H7 (cell line): ENCODE results near the gene AKAP13. TPM values are rescaled to one million over a fixed set of nuclear protein-coding genes. Genes with fewer than 3 reads are reported as not detected.
A peak's percentile ranks its signal among the peaks of the same experiment; 100 is the strongest.

ENCODE experiments used
- DNase-seq: peaks from one replicate; pipeline ENCODE4 v3.0.0; 2012
- H3K27me3 ChIP-seq: 2 replicates; pipeline ENCODE4 v1.6.0; 2011; ENCODE audit warnings: mild to moderate bottlenecking, low read length; ENCODE audit not compliant: control insufficient read depth, insufficient read depth
- H3K36me3 ChIP-seq: replicated peaks from 2 replicates; pipeline ENCODE4 v1.5.1; 2011; ENCODE audit warnings: low read length; ENCODE audit not compliant: control insufficient read depth, insufficient read depth
- H3K4me3 ChIP-seq: 2 replicates; pipeline ENCODE4 v1.5.1; 2011; ENCODE audit warnings: low read depth, mild to moderate bottlenecking, control low read depth, low read length, moderate library complexity; ENCODE audit not compliant: insufficient read depth
- total RNA-seq: library from RNA; depleted of rRNA; stranded (reverse); fragments of >200 nt; shearing (Covaris generic); gene quantifications from 2 replicates; pipeline ENCODE4 v1.2.3, GENCODE V29; 2014

The AKAP13 gene
- total RNA-seq, 1 experiment from 2014 or later = 26.2 TPM

DNA sequence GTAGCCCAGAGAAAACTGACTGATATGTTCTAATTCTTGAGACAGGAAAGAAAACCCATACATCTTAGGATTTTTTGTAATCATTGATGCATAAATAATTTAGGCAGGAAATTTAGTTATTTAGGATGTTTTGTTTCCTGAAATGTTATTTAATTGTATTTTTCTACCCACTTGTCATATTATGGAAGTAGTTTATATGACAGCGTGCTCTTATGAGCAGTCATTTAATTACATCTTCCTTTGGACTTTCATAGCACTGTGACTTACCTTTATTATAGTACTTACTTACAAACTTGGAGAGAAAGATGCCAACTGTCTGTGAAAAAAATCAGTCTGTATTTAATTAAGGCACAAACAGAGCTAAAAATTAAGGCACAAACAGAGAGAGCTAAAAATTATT, 65.0 kb downstream of the AKAP13 start:
- Histone ChIP-seq H3K4me3 (no peak overlapping the region), H3K36me3 (no peaks in the 10 kb centered on the region), H3K27me3 (no peaks in the 10 kb centered on the region)
- no peak for DNase-seq

DNA sequence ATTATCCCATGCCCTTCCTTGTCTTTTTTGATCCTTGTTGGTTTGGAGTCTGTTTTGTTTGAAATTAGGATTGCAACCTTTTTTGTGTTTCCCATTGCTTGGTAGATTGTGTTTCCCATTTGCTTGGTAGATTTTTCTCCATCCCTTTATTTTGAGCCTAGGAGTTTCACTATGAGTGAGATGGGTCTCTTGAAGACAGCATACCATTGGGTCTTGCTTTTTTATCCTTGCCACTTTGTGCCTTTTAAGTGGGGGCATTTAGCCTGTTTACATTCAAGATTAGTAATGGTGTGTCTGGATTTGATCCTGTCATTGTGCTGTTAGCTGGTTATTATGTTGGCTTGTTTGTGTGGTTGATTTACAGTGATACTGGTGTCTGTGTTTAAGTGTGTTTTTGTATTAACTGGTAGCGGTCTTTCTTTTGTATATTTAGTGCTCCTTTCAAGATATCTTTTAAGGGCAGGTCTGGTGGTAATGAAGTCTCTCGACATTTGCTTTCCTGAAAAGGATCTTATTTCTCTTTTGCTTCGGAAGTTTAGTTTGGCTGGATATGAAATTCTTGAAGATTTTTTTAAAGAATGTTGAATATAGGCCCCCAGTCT, 70.8 kb downstream of the AKAP13 start:
- Histone ChIP-seq H3K4me3 (no peak overlapping the region), H3K36me3 (no peaks in the 10 kb centered on the region), H3K27me3 (no peaks in the 10 kb centered on the region)
- no peak for DNase-seq

DNA sequence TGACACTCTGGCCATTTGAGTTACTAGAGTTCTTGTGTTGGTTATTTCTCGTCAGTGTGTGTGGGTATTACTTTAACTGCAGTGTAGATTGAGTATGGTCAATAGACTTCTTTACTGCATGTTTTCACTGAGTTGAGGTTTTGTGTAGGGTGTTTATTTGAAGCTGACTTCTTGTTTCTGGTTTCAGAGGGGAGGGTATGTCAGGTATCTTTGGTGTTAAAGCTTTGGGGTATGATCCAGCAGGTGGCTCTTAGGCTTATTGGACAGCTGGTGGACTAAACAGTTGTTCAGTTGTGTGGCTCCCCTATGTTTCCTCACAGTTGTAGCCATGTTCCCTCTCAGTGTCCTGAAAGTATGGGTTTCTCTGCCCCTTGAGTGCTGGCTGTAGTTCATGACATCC, 72.0 kb downstream of the AKAP13 start:
- no peak for DNase-seq
- Histone ChIP-seq H3K27me3 (no peaks in the 10 kb centered on the region), H3K4me3 (no peak overlapping the region), H3K36me3 (no peaks in the 10 kb centered on the region)

DNA sequence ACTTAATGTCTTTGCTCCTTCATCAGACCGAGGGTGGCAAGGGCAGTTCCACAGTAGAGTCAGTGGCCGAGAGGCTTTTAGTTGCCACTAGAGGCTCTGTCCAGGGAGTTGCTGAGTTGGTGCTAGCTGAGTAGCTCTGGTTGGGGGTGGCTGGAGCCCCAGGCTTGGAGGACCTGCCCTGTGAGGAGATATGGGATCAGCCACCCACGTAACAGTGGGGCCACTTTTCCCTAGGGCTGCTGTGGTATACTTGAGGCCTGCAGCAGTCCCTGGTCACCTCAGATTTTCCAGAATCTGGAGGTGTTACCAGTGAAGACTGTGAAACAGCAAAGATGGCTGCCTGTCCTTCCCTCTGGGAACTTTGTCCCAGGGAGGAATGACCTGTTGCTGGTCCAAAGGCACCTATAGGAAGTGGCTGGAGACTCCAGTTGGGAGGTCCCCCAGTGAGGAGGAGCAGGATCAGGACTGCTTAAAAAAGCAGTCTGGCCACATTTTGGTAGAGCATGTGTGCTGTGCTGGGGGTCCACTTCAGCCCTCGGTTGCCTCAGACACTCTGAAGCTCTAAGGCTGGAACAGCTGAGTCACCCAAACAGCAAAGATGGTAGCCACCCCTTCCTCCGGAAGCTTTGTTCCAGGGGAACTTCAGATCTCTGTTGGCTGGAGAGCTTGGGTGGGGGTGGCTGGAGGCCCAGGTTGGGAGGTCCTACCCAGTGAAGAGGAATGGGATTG, 72.9 kb downstream of the AKAP13 start:
- H3K27me3 ChIP-seq = no peaks in the 10 kb centered on the region
- no peak overlapping the region for H3K4me3 ChIP-seq
- H3K36me3 ChIP-seq = no peaks in the 10 kb centered on the region
- DNase-seq = no peak

DNA sequence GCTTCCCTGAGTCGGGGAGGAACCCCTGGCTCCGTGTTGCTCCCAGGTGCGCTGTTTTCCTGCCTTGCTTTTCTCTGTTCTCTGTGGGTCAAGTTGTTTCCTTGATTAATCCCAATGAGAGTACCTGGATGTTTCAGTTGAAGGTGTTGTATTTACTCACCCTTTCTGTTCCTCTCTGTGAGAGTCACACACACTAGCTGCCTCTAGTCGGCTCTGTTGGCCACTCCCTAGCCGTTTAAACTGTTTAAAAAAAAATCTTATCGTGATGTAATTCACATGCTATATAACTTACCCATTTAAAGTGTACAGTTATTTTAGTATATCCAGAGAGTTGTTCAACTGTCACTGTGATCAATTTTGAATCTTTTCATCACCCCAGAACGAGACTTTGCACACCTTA, 74.0 kb downstream of the AKAP13 start:
- no peak overlapping the region for H3K4me3 ChIP-seq
- no peaks in the 10 kb centered on the region for H3K36me3 ChIP-seq
- H3K27me3 ChIP-seq = no peaks in the 10 kb centered on the region
- DNase-seq = no peak

DNA sequence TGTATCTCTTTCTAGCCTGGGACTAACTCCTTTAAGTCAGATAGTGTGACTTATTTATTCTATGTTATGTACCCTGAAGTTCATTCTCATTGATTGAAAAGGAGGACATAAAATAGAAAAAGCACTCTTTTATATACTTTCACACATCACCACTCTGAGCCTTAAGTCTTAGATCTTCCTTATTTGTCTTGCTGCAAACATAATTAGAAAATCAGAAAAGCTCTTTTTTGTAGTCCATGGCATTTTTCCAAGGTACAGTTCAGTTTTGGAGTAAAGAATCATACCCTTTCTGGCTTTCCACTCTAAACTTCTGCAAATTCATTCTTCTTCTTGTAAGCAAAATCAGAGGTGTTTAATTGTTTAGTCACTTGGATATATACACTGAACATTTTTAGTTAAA, 75.5 kb downstream of the AKAP13 start:
- no peak for DNase-seq
- Histone ChIP-seq H3K4me3 (no peak overlapping the region), H3K36me3 (no peaks in the 10 kb centered on the region), H3K27me3 (no peaks in the 10 kb centered on the region)

DNA sequence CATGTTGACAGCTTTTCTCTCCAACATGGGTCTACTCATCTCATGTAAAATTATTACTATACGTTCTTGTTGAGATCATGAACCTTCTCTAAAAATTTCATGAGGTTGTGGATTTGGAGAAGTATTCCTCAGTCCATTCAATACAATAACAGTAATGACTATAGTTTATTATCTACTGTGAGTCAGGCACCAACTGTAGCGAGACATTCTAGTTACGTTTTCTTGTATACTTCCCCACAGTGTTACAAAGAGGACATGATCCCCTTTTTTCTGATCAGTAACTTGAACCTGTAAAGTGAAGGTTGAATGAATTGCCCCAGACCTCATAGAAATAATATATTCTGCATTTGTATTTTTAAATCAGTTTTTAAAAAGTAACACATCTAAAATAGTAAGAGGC, 76.4 kb downstream of the AKAP13 start:
- H3K27me3 ChIP-seq = no peaks in the 10 kb centered on the region
- H3K4me3 ChIP-seq = no peak overlapping the region
- no peak for DNase-seq
- H3K36me3 ChIP-seq = no peaks in the 10 kb centered on the region

DNA sequence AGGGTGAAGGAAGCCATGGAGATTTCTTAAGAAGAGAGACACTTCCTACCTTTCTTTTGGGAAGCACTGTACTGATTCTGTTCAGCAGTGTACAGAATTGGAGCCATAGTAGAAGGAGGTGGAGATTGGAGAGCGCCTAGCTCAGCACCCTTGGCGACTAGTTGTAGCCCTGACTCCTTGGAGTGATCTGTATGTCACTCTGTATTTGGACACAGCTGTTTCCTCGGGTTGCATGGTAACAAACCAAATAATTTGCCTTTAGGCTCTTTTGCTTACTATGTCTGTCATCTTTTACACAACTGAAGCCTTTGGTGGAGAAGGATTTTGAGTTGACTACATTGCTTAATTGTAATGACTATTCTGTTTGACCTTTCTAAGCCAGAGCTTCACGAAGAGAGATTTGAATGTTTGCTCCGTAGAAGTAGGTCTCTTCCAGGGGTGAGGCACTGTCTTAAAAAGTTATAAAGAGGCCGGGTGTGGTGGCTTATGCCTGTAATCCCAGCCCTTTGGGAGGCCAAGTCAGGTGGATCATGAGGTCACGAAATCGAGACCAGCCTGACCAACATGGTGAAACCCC, 77.1 kb downstream of the AKAP13 start:
- Histone ChIP-seq H3K4me3 (no peak overlapping the region), H3K27me3 (no peaks in the 10 kb centered on the region), H3K36me3 (no peaks in the 10 kb centered on the region)
- DNase-seq = no peak

DNA sequence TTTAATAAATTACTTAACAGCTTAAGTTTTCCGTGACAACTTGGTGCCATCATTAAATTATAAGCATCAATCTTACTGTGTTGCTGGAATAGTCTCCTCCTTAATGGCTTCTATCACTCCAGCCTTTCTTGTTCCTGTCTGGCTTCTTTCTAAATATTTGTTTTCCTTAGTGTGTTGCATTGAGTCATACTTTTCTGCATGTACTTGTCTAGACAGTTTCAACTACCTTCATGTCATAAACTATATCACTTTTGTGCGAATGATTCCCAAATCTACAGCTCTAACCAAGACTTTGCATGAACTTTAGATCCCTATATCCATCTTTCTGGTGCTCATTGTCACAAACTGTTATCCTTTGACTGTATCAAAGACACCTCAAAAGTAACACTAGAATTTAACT, 78.4 kb downstream of the AKAP13 start:
- Histone ChIP-seq H3K4me3 (no peak overlapping the region), H3K36me3 (no peaks in the 10 kb centered on the region), H3K27me3 (no peaks in the 10 kb centered on the region)
- DNase-seq = no peak

DNA sequence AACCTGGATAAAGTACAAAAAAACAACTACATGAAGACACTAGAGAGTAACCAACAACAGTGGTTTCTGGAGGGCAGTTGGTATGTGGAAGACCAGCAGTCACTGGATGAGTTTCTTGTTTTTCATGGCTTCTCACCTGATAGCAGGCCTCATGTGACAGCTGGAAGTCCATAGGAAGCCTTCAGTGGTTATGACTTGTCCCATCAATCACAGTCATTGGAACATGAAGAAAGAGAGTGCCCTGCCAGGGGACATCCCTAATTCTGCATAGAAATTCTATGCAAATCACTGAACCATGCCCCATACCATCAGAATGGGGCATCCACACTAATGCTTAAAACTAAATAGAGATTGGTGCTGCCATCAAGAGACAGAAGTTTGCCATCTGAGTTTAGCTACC, 81.6 kb downstream of the AKAP13 start:
- Histone ChIP-seq H3K27me3 (no peaks in the 10 kb centered on the region), H3K4me3 (no peak overlapping the region), H3K36me3 (no peaks in the 10 kb centered on the region)
- no peak for DNase-seq

DNA sequence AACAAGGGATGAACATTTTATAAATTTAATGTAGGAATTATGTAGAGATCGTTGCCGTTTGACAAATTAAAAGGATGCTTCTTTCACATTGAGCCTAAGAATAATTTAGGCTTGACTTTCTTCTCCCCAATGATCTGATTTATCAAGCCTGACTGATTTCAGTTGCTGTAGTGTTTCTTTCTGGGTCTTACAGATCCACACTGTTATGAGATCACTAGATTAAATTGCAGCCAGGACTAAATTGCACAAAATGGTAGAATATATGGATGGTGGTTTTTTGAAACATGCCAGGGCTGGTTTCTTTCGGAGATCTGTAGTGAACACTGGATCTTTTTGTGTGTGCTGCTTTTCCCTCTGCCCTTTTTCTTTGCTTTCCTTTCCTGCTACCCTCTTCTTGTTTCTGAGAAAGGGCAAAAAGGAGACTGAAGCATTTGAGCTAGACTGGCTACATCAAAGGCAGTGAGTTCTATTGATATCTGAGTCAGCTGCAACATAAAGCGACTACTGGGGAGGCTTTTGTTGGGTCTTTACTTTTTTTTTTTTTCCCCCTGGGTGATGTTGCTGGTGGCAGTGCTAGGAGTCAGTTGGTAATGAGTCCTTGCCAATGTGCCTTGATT, 83.0 kb downstream of the AKAP13 start:
- peak; percentile 42 for DNase-seq
- Histone ChIP-seq H3K4me3 (no peak overlapping the region), H3K36me3 (no peaks in the 10 kb centered on the region), H3K27me3 (no peaks in the 10 kb centered on the region)

DNA sequence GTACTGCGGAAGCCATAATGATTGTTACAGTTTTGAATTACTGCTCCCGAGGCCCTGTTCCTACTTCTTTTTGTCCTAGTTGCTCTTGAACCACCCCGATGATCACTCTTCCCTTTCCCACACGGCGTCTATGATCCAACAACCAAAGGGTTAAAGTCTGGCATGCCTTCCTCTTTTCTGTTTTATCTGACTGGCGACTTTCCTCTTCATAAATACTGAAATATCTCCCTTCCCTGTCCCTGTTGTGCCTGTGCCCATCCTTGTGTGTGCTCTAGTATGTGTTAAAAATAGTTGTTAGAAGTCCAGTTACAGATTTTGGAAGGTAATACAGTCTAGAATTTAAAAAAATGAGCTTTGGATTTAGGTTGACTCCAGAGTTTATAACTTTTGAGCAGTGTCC, 83.6 kb downstream of the AKAP13 start:
- Histone ChIP-seq H3K36me3 (no peaks in the 10 kb centered on the region), H3K27me3 (no peaks in the 10 kb centered on the region), H3K4me3 (no peak overlapping the region)
- no peak for DNase-seq

DNA sequence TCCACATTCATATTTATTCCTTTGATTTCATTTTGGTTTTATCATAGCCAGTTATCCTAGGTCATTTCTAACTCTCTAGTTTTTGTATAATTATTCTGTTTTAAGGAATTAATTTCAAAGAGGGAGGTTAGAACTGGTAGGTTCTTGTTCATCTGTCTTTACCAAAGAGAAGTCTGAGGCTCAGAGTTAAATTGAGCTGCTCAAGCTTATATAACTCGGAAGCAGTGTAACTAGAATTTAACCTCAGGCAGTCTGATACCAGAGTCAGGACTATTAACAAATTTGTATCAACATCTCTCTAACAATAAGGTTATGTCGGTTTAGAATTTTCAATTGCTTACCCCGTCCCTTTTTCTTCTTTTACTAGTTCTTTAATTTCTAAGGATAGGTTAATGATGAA, 84.1 kb downstream of the AKAP13 start:
- no peaks in the 10 kb centered on the region for H3K36me3 ChIP-seq
- H3K4me3 ChIP-seq = no peak overlapping the region
- no peak for DNase-seq
- no peaks in the 10 kb centered on the region for H3K27me3 ChIP-seq

DNA sequence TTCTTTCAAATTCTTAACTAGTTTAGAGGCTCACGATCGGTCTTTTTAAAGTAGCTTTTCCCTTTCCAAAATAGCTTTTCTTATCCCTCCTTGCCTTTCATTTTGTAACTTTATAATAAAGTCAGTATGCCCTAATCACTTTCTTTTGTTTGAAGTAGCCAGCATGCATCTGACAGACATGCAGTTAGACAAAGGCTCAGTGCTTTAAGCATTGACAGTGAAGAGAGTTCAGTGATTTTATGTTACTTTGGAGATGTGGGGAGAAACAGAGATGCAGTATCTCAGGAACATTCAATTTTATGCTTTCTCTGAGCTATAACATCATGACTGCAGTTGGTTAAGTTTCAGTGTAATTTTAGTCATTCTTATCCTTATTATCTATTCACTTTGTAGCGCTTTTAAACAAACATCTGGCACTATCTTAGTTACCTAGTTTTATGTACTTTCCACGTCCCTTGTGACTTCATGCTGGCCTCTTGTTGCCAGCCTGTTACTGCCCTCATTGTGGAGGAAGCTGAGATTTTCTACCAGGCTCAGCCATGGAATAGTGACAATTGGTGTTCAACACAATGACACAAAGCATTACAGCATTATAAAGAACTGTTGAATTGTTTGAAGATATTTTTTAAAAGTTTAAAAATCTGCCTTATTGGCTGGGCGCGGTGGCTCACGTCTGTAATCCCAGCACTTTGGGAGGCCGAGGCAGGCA, 90.3 kb downstream of the AKAP13 start:
- Histone ChIP-seq H3K36me3 (no peaks in the 10 kb centered on the region), H3K27me3 (no peaks in the 10 kb centered on the region), H3K4me3 (no peak overlapping the region)
- no peak for DNase-seq

DNA sequence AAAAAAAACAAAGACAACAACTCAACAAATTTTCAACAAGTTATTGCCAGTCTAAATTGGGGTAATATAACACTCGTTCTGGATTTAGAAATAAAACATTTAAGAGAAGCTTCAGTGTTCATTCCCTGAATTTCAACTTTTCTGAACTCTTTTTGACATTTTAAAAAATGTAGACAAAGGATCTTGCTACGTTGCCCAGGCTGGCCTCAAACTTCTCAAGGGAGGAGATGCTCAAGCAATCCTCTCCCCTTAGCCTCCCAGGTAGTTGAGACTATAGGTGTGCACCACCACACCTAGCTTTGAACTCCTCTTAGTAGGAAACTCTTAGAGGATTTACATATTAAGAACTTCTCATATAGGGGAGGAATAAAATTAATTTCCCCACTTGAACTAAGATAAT, 91.9 kb downstream of the AKAP13 start:
- no peak for DNase-seq
- H3K36me3 ChIP-seq = no peaks in the 10 kb centered on the region
- no peak overlapping the region for H3K4me3 ChIP-seq
- no peaks in the 10 kb centered on the region for H3K27me3 ChIP-seq
